Endothelial cell of umbilical vein (primary cell): ENCODE measurements around the gene PTCD1. TPM values are rescaled to one million over a fixed set of nuclear protein-coding genes. Genes with fewer than 3 reads are reported as not detected.

Source experiments
- BruUV-seq: library from RNA; stranded (reverse); fragments of 400-500 nt; replicated peaks from 2 replicates; lab custom pipeline; 2021; lab: Mats Ljungman, UMichigan
- CTCF ChIA-PET: fragments of 300-600, 350-600 bp; sonication (Branson Sonifier 250); formaldehyde crosslinking; loops from one replicate; lab custom pipeline; 2021; ENCODE audit warnings: antibody characterized with exemption, inconsistent platforms; lab: Charles Lee
- POLR2A ChIA-PET: fragments of 300-600, 350-600 bp; sonication (Branson Sonifier 250); formaldehyde crosslinking; loops from one replicate; lab custom pipeline; 2021; ENCODE audit warnings: antibody characterized with exemption, inconsistent platforms; lab: Charles Lee
- DNase-seq: peaks from one replicate; pipeline ENCODE4 v3.0.0-alpha.2; 2011; ENCODE audit warnings: low read depth, low spot score
- FAIRE-seq: peaks from 2 replicates; lab custom pipeline; 2011; peaks lifted over from hg19 to GRCh38; lab: Jason Lieb, UNC
- H2AFZ ChIP-seq: 2 replicates; pipeline ENCODE4 v1.6.0; 2012; ENCODE audit warnings: low read depth, low read length, control low read depth, inconsistent platforms
- H3K27ac ChIP-seq: 2 replicates; pipeline ENCODE4 v1.5.1; 2011; ENCODE audit warnings: low read depth, mild to moderate bottlenecking, control low read depth, low read length, moderate library complexity; ENCODE audit not compliant: insufficient read depth
- H3K27me3 ChIP-seq, 2 experiments: 2 replicates each; pipeline versions ENCODE4 v1.6.0 to v1.6.1; 2011; ENCODE audit warnings: low read length in 2 of 2, mixed read lengths in 1 of 2; ENCODE audit not compliant: control insufficient read depth in 2 of 2, insufficient read depth in 2 of 2
- H3K36me3 ChIP-seq, 2 experiments: 2 replicates in 1 of 2; 3 replicates in 1 of 2; pipeline ENCODE4 v1.5.1; 2011; ENCODE audit warnings: low read length in 2 of 2, mild to moderate bottlenecking in 1 of 2, moderate library complexity in 1 of 2; ENCODE audit not compliant: control insufficient read depth in 2 of 2, insufficient read depth in 2 of 2; ENCODE audit errors: extremely low read depth in 1 of 2
- H3K4me1 ChIP-seq: 3 replicates; pipeline ENCODE4 v1.5.1; 2011; ENCODE audit warnings: mild to moderate bottlenecking, low read length; ENCODE audit not compliant: control insufficient read depth, insufficient read depth; ENCODE audit errors: extremely low read depth
- H3K4me2 ChIP-seq: 2 replicates; pipeline ENCODE4 v1.6.1; 2011; ENCODE audit warnings: low read length, control low read depth, mixed read lengths; ENCODE audit not compliant: insufficient read depth
- H3K4me3 ChIP-seq, 3 experiments: fragments of 200-600 bp in 1 of 3; sonication (generic), shearing (Covaris generic) in 1 of 3; replicated peaks in 1 of 3; 2 replicates each; pipeline ENCODE4 v1.5.1; 2011 to 2016; ENCODE audit warnings: control low read depth in 3 of 3, low read length in 3 of 3, mild to moderate bottlenecking in 2 of 3, inconsistent platforms in 1 of 3, low read depth in 1 of 3, moderate library complexity in 1 of 3; ENCODE audit not compliant: insufficient read depth in 1 of 3
- H3K79me2 ChIP-seq: 2 replicates; pipeline ENCODE4 v1.6.0; 2012; ENCODE audit warnings: low read length, inconsistent platforms; ENCODE audit not compliant: control insufficient read depth, insufficient read depth
- H3K9ac ChIP-seq: replicated peaks from 2 replicates; pipeline ENCODE3; 2011; ENCODE audit warnings: low read length, control low read depth; ENCODE audit not compliant: insufficient read depth; ENCODE audit errors: extremely low read depth
- H3K9me1 ChIP-seq: replicated peaks from 3 replicates; pipeline ENCODE4 v1.6.0; 2011; ENCODE audit warnings: mild to moderate bottlenecking, low read length; ENCODE audit not compliant: control insufficient read depth, insufficient read depth; ENCODE audit errors: extremely low read depth
- H3K9me3 ChIP-seq: replicated peaks from 2 replicates; pipeline ENCODE4 v1.5.1; 2012; ENCODE audit warnings: low read length, inconsistent platforms; ENCODE audit not compliant: control insufficient read depth, insufficient read depth
- H4K20me1 ChIP-seq: replicated peaks from 2 replicates; pipeline ENCODE3; 2011; ENCODE audit warnings: mild to moderate bottlenecking, low read length; ENCODE audit not compliant: control insufficient read depth, insufficient read depth; ENCODE audit errors: extremely low read depth
- CTCF ChIP-seq, 2 donors: IDR thresholded peaks; 1 replicate in 1 of 2; 2 replicates in 1 of 2; pipeline ENCODE4 v1.5.1; 2011; ENCODE audit warnings: low read length in 2 of 2, mild to moderate bottlenecking in 2 of 2, moderate library complexity in 2 of 2, control low read depth in 1 of 2, inconsistent platforms in 1 of 2, low read depth in 1 of 2; ENCODE audit not compliant: insufficient read depth in 1 of 2; ENCODE audit errors: extremely low read depth in 1 of 2
- EZH2 ChIP-seq: IDR thresholded peaks from 2 replicates; pipeline ENCODE4 v1.6.1; 2012; ENCODE audit warnings: borderline replicate concordance, low read depth, mild to moderate bottlenecking, moderate library complexity, low read length, inconsistent platforms; ENCODE audit not compliant: severe bottlenecking
- FOS ChIP-seq: IDR thresholded peaks from 2 replicates; pipeline ENCODE4 v1.6.1; 2011; ENCODE audit warnings: mild to moderate bottlenecking, low read length, moderate library complexity, borderline replicate concordance; ENCODE audit not compliant: insufficient read depth
- GATA2 ChIP-seq: IDR thresholded peaks from 2 replicates; pipeline ENCODE4 v1.7.0; 2011; ENCODE audit warnings: low read depth, mild to moderate bottlenecking, moderate library complexity, mixed read lengths, low read length; ENCODE audit not compliant: insufficient read length, insufficient read depth
- JUN ChIP-seq: IDR thresholded peaks from 2 replicates; pipeline ENCODE4 v1.6.1; 2011; ENCODE audit warnings: borderline replicate concordance, low read depth; ENCODE audit not compliant: insufficient read length, insufficient read depth
- MAX ChIP-seq: IDR thresholded peaks from 2 replicates; pipeline ENCODE4 v1.6.1; 2011; ENCODE audit not compliant: insufficient read depth, insufficient read length
- MYC ChIP-seq: IDR thresholded peaks from one replicate; pipeline ENCODE4 v1.6.1; 2011; ENCODE audit warnings: mild to moderate bottlenecking, low read depth, low read length
- POLR2A ChIP-seq: IDR thresholded peaks from 2 replicates; pipeline ENCODE4 v1.6.1; 2012; ENCODE audit warnings: low read depth, mild to moderate bottlenecking, control low read depth, low read length
- POLR2AphosphoS5 ChIP-seq: IDR thresholded peaks from 2 replicates; pipeline ENCODE4 v1.6.1; 2012; ENCODE audit warnings: low read depth, mild to moderate bottlenecking, control low read depth, low read length, moderate library complexity; ENCODE audit not compliant: insufficient read depth
- dilution Hi-C: fragments of 300-500 bp; cut with MboI; formaldehyde crosslinking; loops from one replicate; pipeline ENCODE4 v1.15.0; 2019; ENCODE audit warnings: low sequenced_read_pairs; ENCODE audit not compliant: extremely low pct_ligation_motif_present
- intact Hi-C: fragments of 100-400 bp; cut with micrococcal nuclease; formaldehyde crosslinking; loops from one replicate; pipeline ENCODE4 v1.10.0; 2022
- polyA plus RNA-seq, 4 experiments: library from polyadenylated mRNA; depleted of rRNA in 3 of 4; stranded (reverse) in 3 of 4; unstranded in 1 of 4; fragments of >200 nt; gene quantifications; 2 replicates each; pipeline versions ENCODE4 v1.2.1 to v1.2.3, GENCODE V29; 2011 to 2012; ENCODE audit warnings: missing spikeins in 1 of 4
- total RNA-seq: library from RNA; stranded (reverse); gene quantifications from 2 replicates; pipeline ENCODE4 v1.2.3, GENCODE V29; 2021

The PTCD1 gene
- total and polyA plus RNA-seq, 2 donors (not counting 3 experiments of a cell fraction or from before 2014, with no cell fraction given) = 3.8 to 9.6 TPM

- Histone ChIP-seq H3K9me3 (no peaks in the 10 kb centered on the region), H3K79me2 (peaks cover 52% of the 10 kb centered on the region), H3K36me3 (peaks cover 18 to 43% of the 10 kb centered on the region in 2 experiments), H3K4me3 (no peak overlapping the region), H3K27me3 (no peaks in the 10 kb centered on the region), H3K27ac (no peak overlapping the region), H3K4me2 (no peak overlapping the region), H4K20me1 (no peaks in the 10 kb centered on the region), H2AFZ (no peak overlapping the region), H3K9me1 (no peaks in the 10 kb centered on the region), H3K9ac (no peak overlapping the region), H3K4me1 (peaks cover 16% of the 10 kb centered on the region)
- BruUV-seq = no TSS peak
- ChIA-PET POLR2A (interaction anchor here (1.2 kb wide), 1 partner anchor 29 kb away, joined by 5 read pairs; no protein-coding TSS in a partner anchor), CTCF (interaction anchor here (1.0 kb wide), 1 partner anchor 17 kb away, joined by 4 read pairs; no protein-coding TSS in a partner anchor)
- FAIRE-seq = no peak
- no peak for TF ChIP-seq MAX
- TF ChIP-seq POLR2AphosphoS5 = no peak
- TF ChIP-seq GATA2 = no peak
- TF ChIP-seq FOS = no peak
- no peak for TF ChIP-seq CTCF (IDR thresholded peaks at IDR 0.05; ENCODE audit: extremely low read depth in 1 of 2, insufficient read depth in 1 of 2, low read depth in 1 of 2, low read length in 2 of 2)
- no peak for TF ChIP-seq EZH2
- no peak for TF ChIP-seq JUN
- TF ChIP-seq POLR2A = no peak
- TF ChIP-seq MYC = no peak
- no peak for DNase-seq
- intact Hi-C loops (no loop called here), dilution Hi-C loops (no loop called here)
Observed at GRCh38 chr7:99403764-99404163, 34.8 kb downstream of the PTCD1 start.
